Measurements from ENCODE around the gene NTNG2.

The NTNG2 gene

GRCh38 chr9:132238026-132238972 lies 76.4 kb downstream of the NTNG2 start:
- DNase-seq = no peak

DNA sequence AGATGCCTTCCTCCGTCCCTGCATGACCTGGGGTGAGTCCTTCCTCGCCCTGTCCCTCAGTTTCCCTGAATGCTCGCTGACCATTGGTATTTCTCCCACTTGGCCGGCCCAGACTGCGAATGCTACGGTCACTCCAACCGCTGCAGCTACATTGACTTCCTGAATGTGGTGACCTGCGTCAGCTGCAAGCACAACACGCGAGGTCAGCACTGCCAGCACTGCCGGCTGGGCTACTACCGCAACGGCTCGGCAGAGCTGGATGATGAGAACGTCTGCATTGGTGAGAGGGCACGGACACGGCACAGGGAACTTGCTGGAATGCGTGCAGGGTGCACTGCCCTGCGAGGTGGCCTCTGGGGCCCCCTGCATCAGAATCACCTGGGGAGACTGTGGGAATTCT lies 77.1 kb downstream of the NTNG2 start:
- DNase-seq = no peak

DNA sequence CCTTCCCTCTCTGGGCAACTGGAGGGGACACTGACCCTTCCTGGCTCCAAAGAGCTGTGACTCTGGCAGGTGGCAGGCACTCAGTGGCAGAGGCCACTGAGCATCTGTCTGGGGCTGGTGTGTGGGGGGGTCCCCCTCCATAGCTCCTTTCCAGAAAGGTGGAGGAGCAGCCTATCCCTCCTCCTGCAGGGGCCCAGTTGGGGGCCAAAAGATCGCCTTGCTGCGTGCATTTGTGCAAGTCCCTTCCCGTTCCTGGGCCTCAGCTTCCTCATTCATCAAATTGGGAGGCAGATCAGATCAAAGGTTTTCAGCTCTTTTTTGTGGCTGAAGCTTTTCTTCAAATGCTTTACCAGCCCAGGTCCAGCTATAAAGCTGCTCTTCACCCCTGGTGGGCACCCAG lies 77.7 kb downstream of the NTNG2 start:
- no peak for DNase-seq

- DNase-seq = no peak
Observed at GRCh38 chr9:132239999-132240840, 78.4 kb downstream of the NTNG2 start.

- DNase-seq = peak; percentile 90 to 96
Observed at GRCh38 chr9:132240841-132241482, 79.1 kb downstream of the NTNG2 start.

GRCh38 chr9:132241483-132241839 lies 79.6 kb downstream of the NTNG2 start:
- DNase-seq = no peak

GRCh38 chr9:132241840-132242620 lies 80.2 kb downstream of the NTNG2 start:
- DNase-seq = no peak

DNA sequence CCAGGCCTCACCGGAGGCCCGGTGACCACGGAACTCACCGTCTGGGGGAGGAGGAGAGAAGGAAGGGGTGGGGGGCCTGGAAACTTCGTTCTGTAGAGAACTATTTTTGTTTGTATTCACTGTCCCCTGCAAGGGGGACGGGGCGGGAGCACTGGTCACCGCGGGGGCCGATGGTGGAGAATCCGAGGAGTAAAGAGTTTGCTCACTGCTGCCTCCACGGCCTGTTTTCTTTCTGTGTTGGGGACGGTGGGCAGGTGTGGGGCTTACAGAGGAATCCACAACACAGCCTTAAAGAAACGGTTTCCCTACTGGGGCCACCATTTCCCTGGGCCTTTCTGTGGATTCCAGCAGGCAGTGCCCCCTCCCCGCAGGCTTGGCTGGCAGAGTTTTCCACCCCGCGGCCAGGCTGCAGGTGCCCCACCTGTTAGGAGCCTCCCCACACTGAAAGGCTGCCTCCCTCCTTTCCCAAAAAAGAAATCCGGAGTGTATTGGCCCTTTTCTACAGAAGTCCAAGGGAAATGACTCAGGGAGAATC lies 80.8 kb downstream of the NTNG2 start:
- no peak for DNase-seq

DNA sequence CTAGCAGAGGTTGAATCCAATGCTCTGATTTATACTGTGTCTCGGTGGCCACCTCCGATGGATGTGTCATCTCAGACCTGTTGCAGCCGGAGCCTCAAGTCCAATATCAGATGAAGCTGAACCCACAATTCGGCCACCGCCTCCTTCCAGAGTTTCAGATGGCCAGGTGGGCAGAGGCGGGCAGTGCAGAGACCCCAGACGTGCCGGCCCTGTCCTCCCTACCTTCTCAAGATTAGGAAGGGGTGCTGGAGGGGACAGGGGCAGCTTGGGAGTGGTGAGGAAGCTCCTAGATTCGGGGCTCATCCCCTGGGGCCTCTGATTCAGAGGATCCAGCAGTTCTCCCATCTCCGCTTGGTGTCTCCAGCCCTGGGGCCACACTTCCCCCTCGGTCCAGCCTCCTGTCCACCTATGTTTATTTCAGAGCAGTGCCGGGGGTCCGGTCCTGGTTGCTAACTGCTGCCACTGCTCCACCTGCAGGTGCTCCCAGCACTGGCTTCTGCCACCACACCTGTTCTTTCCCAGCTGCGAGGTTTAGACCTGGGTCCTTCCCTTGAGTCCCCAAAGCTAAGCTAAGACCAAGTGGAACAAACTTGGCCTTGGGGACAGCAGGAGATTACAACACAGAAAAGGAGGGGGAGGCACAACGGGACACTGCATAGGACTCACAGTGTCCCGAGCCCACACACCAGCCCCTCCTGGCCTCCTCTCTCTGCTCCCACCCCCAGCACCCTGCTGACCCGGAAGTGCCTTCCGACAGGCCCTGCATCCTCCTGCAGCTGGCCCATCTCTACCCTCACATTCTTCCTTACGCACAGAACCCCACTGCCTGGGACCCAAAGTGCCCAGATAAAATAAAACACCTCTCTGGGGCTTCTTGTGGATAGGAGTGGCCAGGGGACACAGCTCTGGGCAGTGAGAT lies 81.6 kb downstream of the NTNG2 start:
- no peak for DNase-seq

- DNase-seq = no peak
Observed at GRCh38 chr9:132244582-132245455, 83.0 kb downstream of the NTNG2 start.

DNA sequence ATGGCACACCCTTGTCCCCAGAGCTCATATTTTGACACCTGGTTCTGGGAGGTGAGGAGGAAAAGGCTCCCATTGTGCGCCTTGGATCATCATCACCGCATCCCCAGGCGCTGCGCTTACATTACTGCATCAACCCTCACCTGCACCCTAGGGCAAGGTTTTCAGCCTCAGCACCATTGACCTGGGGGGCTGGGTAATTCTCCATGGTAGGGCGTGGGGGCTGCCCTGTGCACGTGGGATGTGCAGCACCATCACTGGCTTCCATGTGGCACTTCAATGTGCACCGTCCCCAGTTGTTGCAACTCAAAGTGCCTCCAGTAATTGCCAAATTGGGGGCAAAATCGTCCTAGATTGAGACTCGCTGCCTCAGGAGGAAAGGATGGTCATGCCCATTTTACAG lies 83.6 kb downstream of the NTNG2 start:
- DNase-seq = no peak

DNA sequence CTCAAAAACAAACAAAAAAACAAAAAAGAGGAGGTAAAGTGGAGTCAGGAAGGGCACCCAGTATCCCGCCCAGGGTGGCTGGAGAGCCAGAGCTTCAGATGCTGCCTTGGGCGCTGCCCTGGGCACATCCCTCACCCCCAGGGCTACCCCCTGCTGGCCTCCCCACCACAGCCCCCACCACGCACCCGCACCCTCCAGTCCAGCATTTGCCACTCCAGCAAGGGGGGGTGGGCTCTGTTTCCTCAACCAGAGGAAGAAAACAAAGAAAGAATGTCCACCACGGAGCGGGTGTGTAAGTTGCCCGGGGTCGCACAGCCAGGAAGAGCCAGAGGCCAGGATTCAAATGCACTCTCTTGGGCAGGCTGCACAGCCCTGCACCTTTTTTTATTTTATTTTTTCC lies 86.1 kb downstream of the NTNG2 start:
- DNase-seq = no peak

DNA sequence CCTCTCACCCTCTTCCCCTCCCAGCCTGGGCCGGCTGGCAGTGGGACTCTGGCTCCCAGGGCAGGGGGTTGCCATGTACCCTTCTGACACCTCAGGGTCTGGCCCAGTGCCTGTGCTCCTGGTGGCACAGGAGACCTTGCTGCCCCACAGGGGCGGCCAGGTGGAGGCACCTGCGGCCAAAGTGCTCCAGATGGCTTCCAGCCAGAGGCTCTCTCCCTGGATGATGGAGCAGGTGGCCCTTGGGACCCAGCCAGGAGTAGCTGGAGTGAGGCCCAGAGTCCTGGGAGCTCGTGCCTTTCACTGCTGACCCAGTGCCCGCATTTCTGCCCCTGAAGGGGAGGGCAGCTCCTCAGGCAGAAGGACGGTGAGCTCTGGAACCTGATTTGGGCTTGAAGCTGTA lies 87.3 kb downstream of the NTNG2 start:
- no peak for DNase-seq

- DNase-seq = no peak
Observed at GRCh38 chr9:132249690-132250089, 87.8 kb downstream of the NTNG2 start.

DNA sequence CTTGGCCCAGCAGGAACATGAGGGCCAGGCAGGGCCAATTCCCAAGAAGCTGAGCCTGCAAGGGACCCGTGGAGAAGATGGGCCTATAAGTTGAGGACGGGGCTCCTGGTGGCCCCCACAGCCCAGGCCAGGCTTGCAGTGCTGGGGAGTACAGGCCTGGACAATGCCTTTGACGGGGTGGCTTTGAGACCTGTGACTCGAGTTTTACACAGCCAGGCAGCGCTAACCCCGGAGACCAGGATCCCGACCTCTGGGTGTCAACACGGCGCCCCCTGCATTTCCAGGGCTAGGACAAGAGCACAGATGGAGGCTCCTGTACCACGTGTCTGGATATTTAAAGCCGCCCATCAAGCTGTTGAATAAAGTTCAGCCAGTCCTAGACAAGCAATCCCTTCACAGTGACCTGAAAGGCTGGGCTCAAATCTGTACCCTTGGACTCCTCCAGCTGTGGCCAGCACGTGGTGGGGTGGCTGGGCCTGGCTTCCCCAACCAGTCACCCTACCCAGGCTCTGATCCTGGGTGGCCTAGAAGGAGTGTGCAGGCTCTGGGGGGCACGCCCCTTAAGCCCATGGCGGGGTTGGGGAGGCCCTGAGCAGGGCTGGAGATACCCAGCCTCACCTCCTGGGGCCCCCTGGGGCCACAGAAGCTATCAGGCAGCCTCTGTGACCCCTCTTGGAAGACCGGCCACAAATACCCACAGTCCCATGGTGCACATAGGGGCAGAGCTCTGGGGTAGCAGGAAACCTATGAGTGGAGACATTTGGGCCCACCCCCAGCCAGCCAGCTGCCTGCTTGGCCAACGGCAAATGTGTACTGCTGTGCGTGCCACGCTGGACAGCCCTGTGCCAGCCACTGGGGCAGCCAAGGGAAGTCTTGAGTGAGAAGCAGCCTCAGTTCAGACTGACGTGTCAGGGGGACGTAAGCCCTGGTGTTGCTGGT lies 88.7 kb downstream of the NTNG2 start:
- no peak for DNase-seq

DNA sequence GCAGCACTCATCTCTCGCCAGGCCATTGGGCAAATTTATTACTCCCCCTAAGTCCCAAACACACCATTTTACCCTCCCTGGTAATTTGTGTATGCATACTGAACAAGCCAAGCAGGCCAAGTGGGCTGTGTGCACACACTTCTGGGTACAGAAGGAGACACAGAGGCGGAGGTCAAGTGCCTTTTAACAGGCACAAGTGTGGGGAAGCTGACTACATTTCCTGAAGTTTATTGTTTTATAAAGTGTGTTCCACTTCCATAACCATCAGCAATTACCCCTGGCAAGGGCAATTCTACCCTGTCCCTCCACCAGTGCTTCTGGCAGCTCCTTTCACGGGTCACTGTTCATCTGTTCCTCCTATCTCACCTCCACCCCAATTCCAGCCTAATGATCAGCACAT lies 99.0 kb downstream of the NTNG2 start:
- no peak for DNase-seq

GRCh38 chr9:132266017-132266416 lies 104.2 kb downstream of the NTNG2 start:
- DNase-seq = no peak

DNA sequence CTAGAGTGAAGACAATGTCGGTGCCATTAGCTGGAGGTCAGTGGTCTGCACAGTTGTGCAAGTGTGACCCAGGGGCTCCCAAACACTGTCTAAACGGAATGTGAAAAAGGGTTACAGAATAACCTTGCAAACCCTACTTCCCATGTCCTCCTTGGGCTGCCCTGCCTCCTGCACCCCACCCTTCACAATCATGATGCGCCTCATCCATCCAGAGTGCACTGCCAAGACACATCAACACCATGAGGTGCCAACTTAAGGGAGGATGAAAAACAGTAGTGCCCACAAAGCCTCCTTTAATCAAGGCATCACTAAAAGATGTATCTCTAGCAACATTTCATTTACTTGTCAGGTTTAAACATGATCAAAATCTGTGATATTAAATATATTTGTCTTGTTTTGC lies 105.8 kb downstream of the NTNG2 start:
- DNase-seq = no peak

DNA sequence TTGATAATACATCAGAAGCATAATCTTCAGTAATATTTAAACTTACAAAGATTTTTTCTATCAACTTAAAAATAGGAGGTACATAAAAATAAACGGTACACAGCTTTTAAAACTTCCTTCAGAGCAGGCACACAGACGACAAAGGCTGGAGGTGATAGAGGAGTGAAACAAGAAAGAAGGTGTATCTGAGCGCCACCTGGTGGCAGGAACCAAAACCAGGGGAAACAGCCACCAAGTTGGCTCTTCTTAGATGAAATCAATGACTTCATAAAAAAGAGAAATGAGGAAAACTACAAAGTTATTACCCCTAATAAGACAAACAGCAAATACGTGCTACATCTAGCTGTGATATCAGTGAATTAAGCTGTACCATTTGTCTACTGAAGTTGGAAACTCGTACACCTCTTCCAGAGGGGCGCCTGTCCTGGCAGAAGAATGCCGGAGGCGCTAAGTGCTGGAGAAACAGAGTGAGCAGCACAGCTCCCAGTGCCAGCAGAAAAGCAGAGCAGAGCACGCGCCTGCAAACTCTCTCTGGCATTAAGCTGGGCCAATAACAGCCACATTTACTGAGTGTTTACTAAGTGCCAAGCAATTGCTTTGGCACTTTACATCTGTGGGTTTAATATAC lies 107.0 kb downstream of the NTNG2 start:
- peak; percentile 19 to 42 for DNase-seq
